Activated CD8-positive, alpha-beta memory T cell treated with anti-CD3 and anti-CD28 coated beads, Interleukin-2, amount 10 ng/mL, durations not matched to agents 7 days and 5 days (primary cell): ENCODE data around the gene ABTB1. TPM values are rescaled to one million over a fixed set of nuclear protein-coding genes. Genes with fewer than 3 reads are reported as not detected.
A peak's percentile ranks its signal among the peaks of the same experiment; 100 is the strongest.

Experiments
- ATAC-seq: fragments of 150-1000 bp; cut with Tn5 transposase; one replicate; pipeline ENCODE4 v1.10.0; 2021; ENCODE audit warnings: moderate library complexity
- CTCF ChIA-PET: fragments of 350-600 bp; sonication (Branson Sonifier 250); formaldehyde crosslinking; loops from one replicate; lab custom pipeline; 2021; ENCODE audit warnings: antibody characterized with exemption; lab: Charles Lee
- DNase-seq: peaks from one replicate; pipeline ENCODE4 v3.0.0-alpha.2; 2020
- H3K27ac Mint-ChIP-seq: one replicate; pipeline ENCODE4 v1.8.0; 2021; ENCODE audit warnings: mild to moderate bottlenecking, mixed read lengths
- H3K27me3 Mint-ChIP-seq: one replicate; pipeline ENCODE4 v1.8.0; 2021; ENCODE audit warnings: mixed read lengths
- H3K36me3 Mint-ChIP-seq: one replicate; pipeline ENCODE4 v1.8.0; 2021; ENCODE audit warnings: mild to moderate bottlenecking, mixed read lengths
- H3K4me1 Mint-ChIP-seq: one replicate; pipeline ENCODE4 v1.8.0; 2021; ENCODE audit warnings: mixed read lengths
- H3K4me3 Mint-ChIP-seq: one replicate; pipeline ENCODE4 v1.8.0; 2021; ENCODE audit warnings: mild to moderate bottlenecking, moderate library complexity, mixed read lengths
- H3K9me3 Mint-ChIP-seq: one replicate; pipeline ENCODE4 v1.8.0; 2022; ENCODE audit warnings: low read depth, mixed read lengths
- total RNA-seq, 2 experiments: library from RNA; stranded (reverse); gene quantifications; one replicate each; pipeline ENCODE4 v1.2.3, GENCODE V29; 2021

ABTB1 gene
- total RNA-seq, 2 experiments from 2014 or later, result 16.0 to 19.4 TPM

DNA sequence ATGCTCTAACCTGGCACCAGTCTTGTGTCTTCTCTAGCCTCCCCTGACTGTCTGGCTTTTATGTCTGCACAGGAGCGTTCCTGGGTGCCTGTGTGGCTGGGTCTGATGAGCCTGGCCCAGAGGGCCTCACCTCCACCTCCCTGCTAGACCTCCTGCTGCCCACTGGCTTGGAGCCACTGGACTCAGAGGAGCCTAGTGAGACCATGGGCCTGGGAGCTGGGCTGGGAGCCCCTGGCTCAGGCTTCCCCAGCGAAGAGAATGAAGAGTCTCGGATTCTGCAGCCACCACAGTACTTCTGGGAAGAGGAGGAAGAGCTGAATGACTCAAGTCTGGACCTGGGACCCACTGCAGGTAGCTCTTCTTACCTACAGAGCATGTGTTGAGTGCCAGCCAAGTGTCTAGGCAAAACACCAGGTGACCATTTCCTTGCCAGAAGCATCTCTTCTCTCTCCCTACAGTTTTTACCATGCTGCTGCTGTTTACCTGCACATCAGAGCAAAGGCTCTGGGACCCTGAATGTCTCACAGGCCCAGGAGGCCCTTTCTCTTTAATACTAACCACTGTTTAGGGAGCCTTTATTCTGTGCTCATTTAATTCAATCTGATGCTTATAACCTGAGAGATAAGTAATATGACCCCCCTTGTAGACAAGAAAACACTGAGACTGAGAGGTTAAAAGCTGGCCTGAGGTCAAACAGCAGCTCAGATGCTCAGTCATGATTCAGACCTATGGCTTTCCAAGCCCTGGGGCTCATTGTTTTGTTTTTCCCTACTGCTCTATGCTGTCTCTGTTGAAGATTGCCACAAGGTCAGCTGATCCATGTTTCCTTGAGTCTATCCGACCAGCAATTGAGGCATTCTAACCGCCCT lies 33.3 kb upstream of the ABTB1 start:
- DNase-seq (no peak), ATAC-seq (no peak)
- Mint-ChIP-seq H3K27me3 (peaks cover 4% of the 10 kb centered on the region), H3K4me1 (peaks cover 31% of the 10 kb centered on the region), H3K4me3 (no peak overlapping the region), H3K27ac (no peak overlapping the region), H3K9me3 (no peaks in the 10 kb centered on the region), H3K36me3 (no peaks in the 10 kb centered on the region)
- CTCF ChIA-PET, result interaction anchor here (0.8 to 1.2 kb wide), 2 partner anchors 13 to 65 kb away, joined by 3 read pairs; no protein-coding TSS in a partner anchor

- ATAC-seq, result no peak
- H3K27ac Mint-ChIP-seq, result no peak overlapping the region
- no peak for DNase-seq
- no peaks in the 10 kb centered on the region for H3K36me3 Mint-ChIP-seq
- no peaks in the 10 kb centered on the region for H3K9me3 Mint-ChIP-seq
- peaks cover 2% of the 10 kb centered on the region for H3K27me3 Mint-ChIP-seq
- H3K4me3 Mint-ChIP-seq, result no peak overlapping the region
- CTCF ChIA-PET, result interaction anchor here (1.2 kb wide), 1 partner anchor 12 kb away, joined by 3 read pairs; no protein-coding TSS in a partner anchor
- peaks cover 31% of the 10 kb centered on the region for H3K4me1 Mint-ChIP-seq
Observed at GRCh38 chr3:127640042-127640355, 32.8 kb upstream of the ABTB1 start.

DNA sequence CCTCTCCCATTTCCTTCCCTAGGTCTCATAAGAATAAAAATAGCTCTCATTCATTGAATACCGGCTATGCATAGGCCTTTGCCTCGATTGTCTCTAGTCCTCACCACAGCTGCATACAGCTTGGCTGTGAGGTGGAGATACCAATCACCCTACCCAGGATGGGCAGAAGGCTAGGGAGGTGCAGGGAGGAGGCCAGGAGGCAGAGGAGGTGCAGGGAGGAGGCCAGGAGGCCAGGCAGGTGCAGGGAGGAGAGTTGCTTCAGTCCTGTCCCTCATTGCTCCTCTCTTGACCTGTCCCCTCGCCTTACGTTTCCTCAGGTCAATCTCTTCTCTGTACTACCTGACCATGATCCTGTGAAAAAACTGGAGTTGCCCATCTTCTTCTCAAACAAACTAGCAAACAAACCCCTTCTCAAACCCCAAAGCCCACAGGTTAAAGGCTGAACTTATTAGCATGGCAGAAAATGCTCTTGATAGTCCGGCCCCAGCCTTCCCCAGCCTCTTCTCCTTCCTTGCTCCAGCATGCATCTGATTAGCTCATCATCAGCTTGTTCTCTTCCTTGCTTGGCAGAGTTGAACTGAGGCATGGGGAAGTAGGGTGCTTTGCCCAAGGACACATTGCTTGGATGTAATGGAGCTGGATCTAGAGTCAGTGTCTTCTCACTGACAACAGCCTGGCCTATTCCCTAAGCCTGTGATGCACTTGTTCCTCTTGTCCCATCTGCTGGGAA lies 27.9 kb upstream of the ABTB1 start:
- Mint-ChIP-seq H3K4me3 (no peak overlapping the region), H3K9me3 (no peaks in the 10 kb centered on the region), H3K27me3 (no peaks in the 10 kb centered on the region), H3K36me3 (no peaks in the 10 kb centered on the region), H3K27ac (no peak overlapping the region), H3K4me1 (no peaks in the 10 kb centered on the region)
- CTCF ChIA-PET, result interaction anchor here (1.6 to 1.7 kb wide), 2 partner anchors 8 to 70 kb away, joined by 3 to 6 read pairs; no protein-coding TSS in a partner anchor
- DNase-seq, result no peak
- no peak for ATAC-seq

- no peak for DNase-seq
- no peaks in the 10 kb centered on the region for H3K36me3 Mint-ChIP-seq
- no peaks in the 10 kb centered on the region for H3K9me3 Mint-ChIP-seq
- no peak overlapping the region for H3K4me3 Mint-ChIP-seq
- CTCF ChIA-PET, result interaction anchor here (1.6 to 1.7 kb wide), 2 partner anchors 9 to 70 kb away, joined by 3 to 6 read pairs; no protein-coding TSS in a partner anchor
- H3K4me1 Mint-ChIP-seq, result no peaks in the 10 kb centered on the region
- ATAC-seq, result no peak
- H3K27me3 Mint-ChIP-seq, result no peaks in the 10 kb centered on the region
- no peak overlapping the region for H3K27ac Mint-ChIP-seq
Observed at GRCh38 chr3:127645371-127646015, 27.3 kb upstream of the ABTB1 start.

DNA sequence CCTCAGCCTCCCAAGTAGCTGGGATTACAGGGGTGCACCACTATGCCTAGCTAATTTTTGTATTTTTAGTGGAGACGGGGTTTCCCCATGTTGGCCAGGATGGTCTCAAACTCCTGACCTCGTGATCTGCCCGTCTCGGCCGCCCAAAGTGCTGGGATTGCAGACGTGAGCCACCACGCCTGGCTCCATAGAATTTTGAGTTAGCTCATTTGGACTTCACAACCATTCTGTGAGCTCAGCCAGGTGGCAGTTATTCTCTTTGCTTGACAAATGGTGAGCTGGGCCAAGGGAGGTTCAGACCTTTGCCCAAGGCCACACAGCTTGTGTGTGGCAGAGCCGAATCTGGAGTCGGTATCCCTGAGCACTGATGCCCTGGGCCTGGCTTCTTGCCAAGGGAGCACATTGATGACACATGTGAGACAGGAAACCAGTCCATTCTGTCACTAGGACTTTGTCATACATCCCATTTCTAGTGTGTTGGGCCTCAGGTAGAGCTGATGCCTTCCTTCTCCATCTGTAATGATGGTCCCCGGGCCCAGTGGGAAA lies 26.2 kb upstream of the ABTB1 start:
- Mint-ChIP-seq H3K9me3 (no peaks in the 10 kb centered on the region), H3K4me1 (no peaks in the 10 kb centered on the region), H3K4me3 (no peak overlapping the region), H3K27me3 (no peaks in the 10 kb centered on the region), H3K27ac (no peak overlapping the region), H3K36me3 (no peaks in the 10 kb centered on the region)
- DNase-seq (no peak), ATAC-seq (no peak)
- CTCF ChIA-PET, result interaction anchor here (0.8 to 1.7 kb wide), 3 partner anchors 10 to 71 kb away, joined by 3 read pairs; no protein-coding TSS in a partner anchor

- ATAC-seq, result no peak
- no peak overlapping the region for H3K4me3 Mint-ChIP-seq
- DNase-seq, result no peak
- CTCF ChIA-PET, result interaction anchor here (1.1 to 1.2 kb wide), 2 partner anchors 11 to 32 kb away, joined by 3 read pairs; no protein-coding TSS in a partner anchor
- no peaks in the 10 kb centered on the region for H3K4me1 Mint-ChIP-seq
- H3K27ac Mint-ChIP-seq, result no peak overlapping the region
- H3K27me3 Mint-ChIP-seq, result no peaks in the 10 kb centered on the region
- H3K36me3 Mint-ChIP-seq, result no peaks in the 10 kb centered on the region
- no peaks in the 10 kb centered on the region for H3K9me3 Mint-ChIP-seq
Observed at GRCh38 chr3:127647166-127647844, 25.4 kb upstream of the ABTB1 start.

DNA sequence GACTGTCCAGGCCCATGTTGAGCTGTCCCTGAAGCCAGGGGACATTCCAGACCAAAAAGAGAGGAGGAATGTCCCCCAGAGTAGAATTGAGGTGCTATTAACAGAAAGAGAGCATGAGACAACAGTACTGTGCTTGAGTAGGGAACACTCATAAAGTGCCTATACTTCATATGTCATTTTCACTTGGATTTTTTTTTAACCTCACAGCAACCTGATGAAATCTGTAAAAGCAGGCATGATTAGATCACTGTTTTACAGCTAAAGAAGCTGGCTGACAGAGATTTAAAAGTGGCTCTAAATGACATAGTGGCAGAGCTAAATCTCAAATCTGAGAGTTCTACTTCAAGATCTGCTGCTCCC lies 24.9 kb upstream of the ABTB1 start:
- H3K27me3 Mint-ChIP-seq, result no peaks in the 10 kb centered on the region
- CTCF ChIA-PET, result interaction anchor here (1.1 to 1.2 kb wide), 2 partner anchors 11 to 32 kb away, joined by 3 read pairs; no protein-coding TSS in a partner anchor

GRCh38 chr3:127650236-127650635 lies 22.5 kb upstream of the ABTB1 start:
- Mint-ChIP-seq H3K4me3 (no peak overlapping the region), H3K36me3 (no peaks in the 10 kb centered on the region), H3K4me1 (no peaks in the 10 kb centered on the region), H3K27me3 (peaks cover 5% of the 10 kb centered on the region), H3K27ac (no peak overlapping the region), H3K9me3 (no peaks in the 10 kb centered on the region)
- ATAC-seq, result no peak
- no peak for DNase-seq
- CTCF ChIA-PET, result interaction anchor here (1.3 to 3.7 kb wide), 3 partner anchors 11 to 179 kb away, joined by 4 to 15 read pairs (median 9); no protein-coding TSS in a partner anchor

More for the DNA sequence above, 24.9 kb upstream of the ABTB1 start:
- Mint-ChIP-seq H3K4me3 (no peak overlapping the region), H3K36me3 (no peaks in the 10 kb centered on the region), H3K27ac (no peak overlapping the region), H3K4me1 (no peaks in the 10 kb centered on the region), H3K9me3 (no peaks in the 10 kb centered on the region)
- no peak for ATAC-seq
- no peak for DNase-seq

DNA sequence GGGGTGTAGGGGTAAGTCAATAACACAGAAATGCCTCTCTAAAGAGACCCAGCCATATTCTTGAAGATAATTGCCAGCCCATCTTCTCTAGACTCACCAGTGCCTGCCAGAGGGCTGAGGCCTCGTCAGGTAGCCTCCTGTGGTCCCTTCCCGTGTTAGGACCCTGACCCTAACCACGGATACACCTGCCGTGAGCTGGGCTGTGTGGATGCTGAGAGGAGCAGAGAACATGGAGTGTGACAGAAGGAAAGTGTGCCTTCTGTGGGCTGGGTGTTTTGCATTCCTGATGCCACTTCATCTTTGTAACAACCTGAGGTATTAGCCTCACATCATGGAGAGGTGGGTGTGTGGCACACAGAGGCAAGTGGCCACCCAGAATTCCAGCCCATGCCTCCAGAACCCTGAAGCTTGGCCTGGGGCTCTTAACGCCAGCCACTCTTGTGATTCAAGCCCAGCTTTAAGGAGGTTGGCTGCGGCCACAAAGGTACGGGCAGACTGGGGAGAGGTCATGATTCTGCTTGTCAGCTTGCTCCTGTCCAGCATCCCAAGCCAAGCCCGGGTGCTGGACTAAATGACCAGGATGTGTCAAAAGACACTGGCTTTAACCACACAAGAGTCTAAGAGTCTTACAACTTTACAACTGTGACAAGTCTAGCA lies 21.1 kb upstream of the ABTB1 start:
- ATAC-seq (no peak), DNase-seq (no peak)
- Mint-ChIP-seq H3K4me3 (no peak overlapping the region), H3K4me1 (no peaks in the 10 kb centered on the region), H3K27ac (no peak overlapping the region), H3K9me3 (no peaks in the 10 kb centered on the region), H3K36me3 (no peaks in the 10 kb centered on the region), H3K27me3 (peaks cover 5% of the 10 kb centered on the region)
- CTCF ChIA-PET, result interaction anchor here (1.0 to 3.7 kb wide), 10 partner anchors 10 to 181 kb away, joined by 3 to 15 read pairs (median 4); no protein-coding TSS in a partner anchor

DNA sequence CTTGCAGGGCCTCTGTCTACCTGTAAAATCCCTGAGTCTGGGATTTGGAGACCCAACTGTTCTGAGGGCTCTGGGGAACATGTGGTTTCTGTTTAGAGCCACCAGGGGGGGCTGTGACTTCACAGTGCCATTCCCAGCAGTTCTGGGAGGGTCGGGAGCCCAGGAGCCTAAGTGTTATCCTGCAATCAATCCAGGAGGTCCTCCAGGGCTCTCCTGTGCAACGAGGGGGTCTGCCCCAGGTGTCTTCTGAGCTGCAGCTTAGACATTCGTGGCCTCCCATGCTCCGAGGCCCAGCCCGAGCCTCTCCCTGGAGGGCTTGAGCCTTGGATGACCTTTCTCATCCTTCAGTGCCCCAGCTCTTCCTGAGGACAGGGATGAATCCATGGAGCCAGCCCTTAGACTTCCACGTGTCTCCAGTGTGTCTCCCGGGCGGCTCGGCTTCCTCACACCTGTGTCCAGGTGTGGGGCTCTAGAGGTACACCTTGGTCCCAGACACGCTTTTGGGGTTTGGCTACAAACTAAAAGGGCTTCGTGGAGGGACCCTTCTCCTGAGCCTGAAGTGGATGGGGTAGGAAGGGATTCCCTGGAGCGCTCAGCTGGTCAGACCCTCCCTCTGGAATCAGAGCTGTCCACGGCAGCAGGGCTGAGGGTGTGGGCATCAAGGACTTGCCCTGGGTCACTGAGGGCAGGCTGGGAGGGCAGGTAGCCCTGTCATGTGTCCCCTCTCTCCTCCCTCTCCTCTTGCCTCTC lies 20.3 kb upstream of the ABTB1 start:
- Mint-ChIP-seq H3K4me3 (no peak overlapping the region), H3K27me3 (peaks cover 7% of the 10 kb centered on the region), H3K9me3 (no peaks in the 10 kb centered on the region), H3K36me3 (no peaks in the 10 kb centered on the region), H3K27ac (no peak overlapping the region), H3K4me1 (no peaks in the 10 kb centered on the region)
- CTCF ChIA-PET, result interaction anchor here (1.1 to 3.7 kb wide), 6 partner anchors 9 to 180 kb away, joined by 3 to 15 read pairs (median 6); no protein-coding TSS in a partner anchor
- ATAC-seq (peak; percentile 61), DNase-seq (no peak)

DNA sequence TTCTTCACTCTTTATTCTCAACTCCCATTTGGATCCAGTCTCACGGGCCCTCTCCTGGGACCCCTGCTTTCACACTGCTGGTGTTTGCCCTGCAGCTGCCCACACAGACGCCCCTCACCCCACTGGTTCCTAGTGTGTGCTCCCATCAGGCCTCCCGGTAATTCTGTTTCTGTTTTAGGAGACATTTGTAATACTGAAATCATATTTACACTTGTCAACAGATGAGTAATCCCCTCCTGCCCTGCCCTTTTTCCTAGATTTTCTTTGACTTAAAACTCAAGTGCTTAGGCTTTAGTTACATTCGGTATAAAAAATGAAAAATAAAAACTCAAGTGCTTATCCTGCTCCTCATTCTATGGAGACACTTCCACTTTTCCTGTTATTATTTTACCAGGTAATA lies 18.4 kb upstream of the ABTB1 start:
- no peak for DNase-seq
- CTCF ChIA-PET, result interaction anchor here (1.2 kb wide), 1 partner anchor 18 kb away, joined by 3 read pairs; no protein-coding TSS in a partner anchor

More for the DNA sequence above, 18.4 kb upstream of the ABTB1 start:
- no peaks in the 10 kb centered on the region for H3K9me3 Mint-ChIP-seq
- no peak for ATAC-seq
- H3K4me1 Mint-ChIP-seq, result no peaks in the 10 kb centered on the region
- no peak overlapping the region for H3K27ac Mint-ChIP-seq
- H3K36me3 Mint-ChIP-seq, result no peaks in the 10 kb centered on the region
- H3K27me3 Mint-ChIP-seq, result peaks cover 15% of the 10 kb centered on the region
- no peak overlapping the region for H3K4me3 Mint-ChIP-seq
